Heart right ventricle (tissue), 16 donors: Measurements from ENCODE around the gene FBL. TPM values are rescaled to one million over a fixed set of nuclear protein-coding genes. Genes with fewer than 3 reads are reported as not detected.

Source experiments
- ATAC-seq, 8 donors: fragments of 200-7000 bp; cut with Tn5 transposase; one replicate each; pipeline ENCODE4 v1.9.1; 2020; ENCODE audit warnings: mild to moderate bottlenecking in 8 of 8, moderate library complexity in 8 of 8, moderate number of reproducible peaks in 1 of 8
- DNase-seq, 2 donors: peaks; one replicate each; pipeline ENCODE4 v3.0.0-alpha.2; 2020
- H3K27ac ChIP-seq, 10 donors: fragments of 200-600 bp; sonication (generic) in 2 of 10; one replicate each; pipeline versions ENCODE4 v1.5.0 to v1.8.0; 2020 to 2022; ENCODE audit warnings: mild to moderate bottlenecking in 3 of 10
- H3K27me3 ChIP-seq, 7 donors: fragments of 200-600 bp; one replicate each; pipeline ENCODE4 v1.8.0; 2021 to 2022; ENCODE audit warnings: mild to moderate bottlenecking in 2 of 7
- H3K36me3 ChIP-seq, 9 donors: fragments of 200-600 bp; sonication (generic) in 1 of 9; one replicate each; pipeline versions ENCODE4 v1.5.0 to v1.8.0; 2020 to 2022; ENCODE audit warnings: mild to moderate bottlenecking in 2 of 9
- H3K4me1 ChIP-seq, 9 donors: fragments of 200-600 bp; sonication (generic) in 1 of 9; one replicate each; pipeline versions ENCODE4 v1.5.0 to v1.8.0; 2020 to 2022; ENCODE audit warnings: mild to moderate bottlenecking in 4 of 9
- H3K4me3 ChIP-seq, 10 donors: fragments of 200-600 bp; sonication (generic) in 2 of 10; one replicate each; pipeline versions ENCODE4 v1.5.0 to v1.8.0; 2020 to 2022; ENCODE audit warnings: mild to moderate bottlenecking in 7 of 10, moderate library complexity in 2 of 10
- H3K9me3 ChIP-seq, 11 donors: fragments of 200-600 bp in 10 of 11; sonication (generic) in 2 of 11; one replicate each; pipeline versions ENCODE4 v1.5.0 to v1.8.0; 2013 to 2022; ENCODE audit warnings: mild to moderate bottlenecking in 2 of 11, control low read depth in 1 of 11, moderate library complexity in 1 of 11
- WGBS, 2 donors: extraction: QIAGEN DNeasy Blood & Tissue Kit; methylation state at CpG; one replicate each; pipeline ENCODE4 v1.1.7; 2013; ENCODE audit warnings: inconsistent platforms in 1 of 2; 5-methylcytosine and 5-hydroxymethylcytosine counted together
- intact Hi-C, 10 donors: fragments of 100-400 bp; cut with DNase I; formaldehyde crosslinking; loops; one replicate each; pipeline versions ENCODE4 v1.11.1 to v1.14.2; 2022
- polyA plus RNA-seq, 2 donors: library from polyadenylated mRNA; stranded (reverse); fragments of 200-250 nt; gene quantifications; one replicate each; pipeline ENCODE4 v1.2.3, GENCODE V29; 2013
- total RNA-seq, 10 donors: library from RNA; stranded (reverse); fragmentation: NEBNext Ultra II Directional in 3 of 10; extraction: Animal tissue kit (Norgen Biotek cat#: 25700) in 3 of 10; gene quantifications; one replicate each; pipeline versions ENCODE4 v1.2.1 to v1.2.4, GENCODE V29; 2021 to 2023
- TF ChIP-seq, protein P1 (sequence below), 9 donors: fragments of 200-600 bp; sonication (generic) in 2 of 9; IDR thresholded peaks; one replicate each; pipeline versions ENCODE4 v1.5.0 to v1.8.0; 2021 to 2022; ENCODE audit warnings: antibody characterized with exemption in 9 of 9, mild to moderate bottlenecking in 5 of 9, moderate library complexity in 1 of 9
- donor health status: Arrhythmogenic right ventricular cardiomyopathy.
- donor health status: ischemic (EF 13 %, LVEDD 7.1; RV severe dilation, severe dysfunction).
- donor health status: healthy with polysubstance abuse.
- donor health status: DM: no; HTN: yes; CAD: no.
- donor health status: DM: no; HTN: no; CAD: no.
- donor health status: ischemic (EF 25% LVEDD 6.9; RV normal size, moderate dysfunction).
- donor health status: ischemic (EF 25% LVEDD 5.7; RV mildly dilated, moderate dysfunction).
- donor health status: healthy.
- donor health status: DM: yes; HTN: yes; CAD: no.
- donor health status: Ischemic cardiomyopathy.
- donor health status: ischemic (EF 35%, LVEDD 5.7; RV mildly dilated, moderate dysfunction).
- donor health status: nonischemic (EF 11% LVEDD 7.7; RV severe dilation, severe dysfunction).
- donor health status: DM: yes; HTN: yes; CAD: no.
- donor health status: PGD.
- donor health status: ischemic (EF 29% LVEDD 5.4; RV normal size, mild dysfunction).
- donor health status: nonischemic (EF 23%, LVEDD 6.1; RV moderate dilation, normal function).

FBL gene
- total and polyA plus RNA-seq, 12 donors, result 52.7 to 192 (median 73.9) TPM

DNA sequence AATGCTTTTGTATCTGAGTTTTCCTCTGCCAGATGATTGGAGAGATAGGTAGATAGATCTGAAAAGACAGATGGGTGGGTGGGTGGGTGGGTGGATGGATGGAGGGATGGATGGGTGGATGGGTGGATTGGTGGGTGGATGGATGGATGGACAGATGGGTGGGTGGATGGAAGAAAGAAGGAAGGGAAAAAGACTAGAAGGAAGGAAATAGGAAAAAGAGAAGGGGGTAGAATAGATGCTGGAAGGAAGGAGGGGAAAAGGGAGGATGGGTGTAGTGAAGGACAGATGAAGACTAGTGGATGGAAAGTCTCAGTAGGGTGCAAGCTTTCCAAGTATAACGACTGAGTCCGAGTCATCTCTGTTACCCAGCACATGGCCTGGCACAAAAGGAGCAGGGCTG lies 19.0 kb upstream of the FBL start:
- intact Hi-C loops, result no loop called here
- Histone ChIP-seq H3K4me3 (no peak overlapping the region), H3K36me3 (no peaks in the 10 kb centered on the region), H3K4me1 (no peaks in the 10 kb centered on the region), H3K27me3 (no peaks in the 10 kb centered on the region), H3K9me3 (no peaks in the 10 kb centered on the region), H3K27ac (no peak overlapping the region)
- no peak for ATAC-seq
- DNase-seq, result no peak
- 94% methylated on average over 2 of the region's 2 CpGs for WGBS, 2 donors
- TF ChIP-seq, protein P1, sequence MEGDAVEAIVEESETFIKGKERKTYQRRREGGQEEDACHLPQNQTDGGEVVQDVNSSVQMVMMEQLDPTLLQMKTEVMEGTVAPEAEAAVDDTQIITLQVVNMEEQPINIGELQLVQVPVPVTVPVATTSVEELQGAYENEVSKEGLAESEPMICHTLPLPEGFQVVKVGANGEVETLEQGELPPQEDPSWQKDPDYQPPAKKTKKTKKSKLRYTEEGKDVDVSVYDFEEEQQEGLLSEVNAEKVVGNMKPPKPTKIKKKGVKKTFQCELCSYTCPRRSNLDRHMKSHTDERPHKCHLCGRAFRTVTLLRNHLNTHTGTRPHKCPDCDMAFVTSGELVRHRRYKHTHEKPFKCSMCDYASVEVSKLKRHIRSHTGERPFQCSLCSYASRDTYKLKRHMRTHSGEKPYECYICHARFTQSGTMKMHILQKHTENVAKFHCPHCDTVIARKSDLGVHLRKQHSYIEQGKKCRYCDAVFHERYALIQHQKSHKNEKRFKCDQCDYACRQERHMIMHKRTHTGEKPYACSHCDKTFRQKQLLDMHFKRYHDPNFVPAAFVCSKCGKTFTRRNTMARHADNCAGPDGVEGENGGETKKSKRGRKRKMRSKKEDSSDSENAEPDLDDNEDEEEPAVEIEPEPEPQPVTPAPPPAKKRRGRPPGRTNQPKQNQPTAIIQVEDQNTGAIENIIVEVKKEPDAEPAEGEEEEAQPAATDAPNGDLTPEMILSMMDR (IDR thresholded peaks at IDR 0.05), result no peak

- intact Hi-C loops, result no loop called here
Measured at GRCh38 chr19:39864118-39864517, 17.9 kb upstream of the FBL start.

GRCh38 chr19:39858541-39858940 lies 12.4 kb upstream of the FBL start:
- intact Hi-C loops, result no loop called here
- Histone ChIP-seq H3K36me3 (no peaks in the 10 kb centered on the region), H3K4me1 (no peaks in the 10 kb centered on the region), H3K27me3 (peaks cover 0 to 7% (median 0%) of the 10 kb centered on the region in 7 donors), H3K27ac (no peak overlapping the region), H3K4me3 (no peak overlapping the region), H3K9me3 (no peaks in the 10 kb centered on the region)
- TF ChIP-seq, protein P1 (IDR thresholded peaks at IDR 0.05), result no peak
- no peak for ATAC-seq
- WGBS, 2 donors, result 28 to 70% methylated on average over 11 of the region's 11 CpGs
- DNase-seq, result no peak

More at GRCh38 chr19:39864118-39864517, 17.9 kb upstream of the FBL start:
- Histone ChIP-seq H3K27me3 (no peaks in the 10 kb centered on the region), H3K36me3 (no peaks in the 10 kb centered on the region), H3K27ac (no peak overlapping the region), H3K4me3 (no peak overlapping the region), H3K9me3 (no peaks in the 10 kb centered on the region), H3K4me1 (no peaks in the 10 kb centered on the region)
- ATAC-seq (no peak), DNase-seq (no peak)
- 70 to 82% methylated on average over 2 of the region's 2 CpGs for WGBS, 2 donors
- TF ChIP-seq, protein P1 (IDR thresholded peaks at IDR 0.05), result no peak

DNA sequence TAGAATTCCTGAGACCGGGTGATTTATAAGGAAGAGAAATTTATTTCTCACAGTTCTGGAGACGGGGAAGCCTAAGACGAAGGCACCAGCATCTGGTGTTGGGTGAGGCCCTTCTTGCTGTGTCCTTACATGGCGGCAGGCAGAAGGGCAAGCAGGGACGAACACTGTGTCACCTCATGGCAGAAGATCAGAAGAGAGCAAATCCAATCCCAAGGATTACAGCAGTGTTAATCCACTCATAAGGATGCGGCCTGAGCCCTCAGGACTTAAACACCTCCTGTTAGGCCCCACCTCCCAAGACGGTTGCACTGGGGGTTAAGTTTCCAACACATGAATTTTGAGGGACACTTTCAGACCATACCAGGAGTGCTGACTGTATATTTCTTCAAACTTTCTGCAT lies 6.7 kb upstream of the FBL start:
- H3K4me3 ChIP-seq, result no peak overlapping the region
- no peak for DNase-seq
- no peaks in the 10 kb centered on the region for H3K9me3 ChIP-seq
- no peak for ATAC-seq
- TF ChIP-seq, protein P1 (IDR thresholded peaks at IDR 0.05), result no peak
- no peaks in the 10 kb centered on the region for H3K36me3 ChIP-seq
- no peak overlapping the region for H3K27ac ChIP-seq
- H3K4me1 ChIP-seq, result no peaks in the 10 kb centered on the region
- WGBS, 2 donors, result 91 to 92% methylated on average over 7 of the region's 7 CpGs
- intact Hi-C loops, result no loop called here
- peaks cover 0 to 10% (median 0%) of the 10 kb centered on the region in 7 donors for H3K27me3 ChIP-seq
